Coronary artery (tissue), 2 donors: ENCODE results near the gene PBX2.
"Not testable (repeated sequence)": the region's sequence is repeated elsewhere in the genome, so short reads cannot be mapped to it uniquely, and the experiment has no call there.

Experiments
- DNase-seq: peaks from one replicate; pipeline ENCODE4 v3.0.0-alpha.2; 2017; ENCODE audit warnings: low spot score
- H3K27ac ChIP-seq, 2 donors: fragments of 200-600 bp; sonication (generic); one replicate each; pipeline ENCODE4 v1.5.1; 2016 to 2019
- H3K4me3 ChIP-seq: fragments of 200-600 bp; sonication (generic); 2 replicates; pipeline ENCODE4 v1.5.1; 2016; ENCODE audit warnings: mild to moderate bottlenecking, moderate library complexity
- TF ChIP-seq, protein P1 (sequence below): fragments of 200-600 bp; sonication (generic); IDR thresholded peaks from one replicate; pipeline ENCODE4 v1.5.1; 2019; ENCODE audit warnings: antibody characterized with exemption

Gene PBX2

DNA sequence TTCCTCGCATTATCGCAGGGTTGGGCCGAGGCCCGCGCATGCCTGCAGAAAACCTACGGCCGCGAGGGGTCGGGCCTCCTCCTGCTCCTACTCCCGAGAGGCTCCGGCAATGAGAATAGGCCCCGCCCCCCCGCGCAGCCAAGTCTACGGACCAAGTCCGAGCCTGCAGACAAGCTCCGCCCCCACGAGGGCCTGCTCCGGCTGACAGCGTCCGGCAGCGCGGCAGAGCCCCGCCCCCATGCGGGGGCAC lies 5.6 kb upstream of the PBX2 start:
- peak overlapping the region; percentile 98 to 99 for H3K27ac ChIP-seq
- peak overlapping the region; percentile 75 for H3K4me3 ChIP-seq

DNA sequence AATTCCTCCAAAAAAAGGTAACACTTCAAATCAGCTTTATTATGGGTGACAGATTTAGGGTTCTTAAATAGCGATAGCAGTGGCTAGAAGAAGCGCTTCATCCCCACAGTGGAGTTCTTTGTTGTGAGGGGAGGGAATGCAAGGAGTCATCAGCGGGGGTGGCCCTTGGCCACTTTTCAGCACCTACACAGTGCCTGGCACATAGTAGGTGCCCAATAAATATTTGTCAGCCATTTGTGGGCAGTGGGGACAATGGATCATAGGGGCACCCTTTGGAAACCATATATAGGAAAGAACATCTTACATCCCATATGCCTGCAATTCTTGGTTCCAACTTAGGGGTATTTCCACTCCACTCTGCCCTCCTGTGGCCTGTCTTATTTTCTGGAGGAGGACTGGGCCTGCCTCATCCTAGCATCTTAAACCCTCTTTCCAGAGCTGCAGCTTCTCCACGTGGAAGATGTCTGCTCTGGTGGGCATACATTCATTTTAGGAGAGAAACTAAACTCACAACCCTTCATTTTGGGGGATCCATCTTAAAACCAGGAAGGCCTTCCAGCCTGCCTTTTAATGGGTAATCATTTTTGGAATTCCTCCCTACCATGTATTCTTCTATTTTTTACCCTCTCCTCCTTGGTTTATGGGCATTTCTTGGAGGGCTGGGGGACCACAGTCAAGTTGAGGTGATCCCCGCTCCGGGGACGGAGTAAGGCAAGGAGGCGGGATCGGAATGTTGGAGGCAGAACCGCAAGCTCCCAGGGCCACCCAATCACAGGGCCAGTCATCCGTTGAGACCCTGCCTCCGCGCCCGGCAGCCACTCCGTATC lies 5.0 kb upstream of the PBX2 start:
- Histone ChIP-seq H3K27ac (peak overlapping the region; percentile 91 to 93), H3K4me3 (peak overlapping the region; percentile 62)
- TF ChIP-seq, protein P1, sequence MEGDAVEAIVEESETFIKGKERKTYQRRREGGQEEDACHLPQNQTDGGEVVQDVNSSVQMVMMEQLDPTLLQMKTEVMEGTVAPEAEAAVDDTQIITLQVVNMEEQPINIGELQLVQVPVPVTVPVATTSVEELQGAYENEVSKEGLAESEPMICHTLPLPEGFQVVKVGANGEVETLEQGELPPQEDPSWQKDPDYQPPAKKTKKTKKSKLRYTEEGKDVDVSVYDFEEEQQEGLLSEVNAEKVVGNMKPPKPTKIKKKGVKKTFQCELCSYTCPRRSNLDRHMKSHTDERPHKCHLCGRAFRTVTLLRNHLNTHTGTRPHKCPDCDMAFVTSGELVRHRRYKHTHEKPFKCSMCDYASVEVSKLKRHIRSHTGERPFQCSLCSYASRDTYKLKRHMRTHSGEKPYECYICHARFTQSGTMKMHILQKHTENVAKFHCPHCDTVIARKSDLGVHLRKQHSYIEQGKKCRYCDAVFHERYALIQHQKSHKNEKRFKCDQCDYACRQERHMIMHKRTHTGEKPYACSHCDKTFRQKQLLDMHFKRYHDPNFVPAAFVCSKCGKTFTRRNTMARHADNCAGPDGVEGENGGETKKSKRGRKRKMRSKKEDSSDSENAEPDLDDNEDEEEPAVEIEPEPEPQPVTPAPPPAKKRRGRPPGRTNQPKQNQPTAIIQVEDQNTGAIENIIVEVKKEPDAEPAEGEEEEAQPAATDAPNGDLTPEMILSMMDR, result peak; percentile 15
- DNase-seq, result peak; percentile 77

More for the DNA sequence above, 5.6 kb upstream of the PBX2 start:
- TF ChIP-seq, protein P1, result no peak
- peak; percentile 100 for DNase-seq

DNA sequence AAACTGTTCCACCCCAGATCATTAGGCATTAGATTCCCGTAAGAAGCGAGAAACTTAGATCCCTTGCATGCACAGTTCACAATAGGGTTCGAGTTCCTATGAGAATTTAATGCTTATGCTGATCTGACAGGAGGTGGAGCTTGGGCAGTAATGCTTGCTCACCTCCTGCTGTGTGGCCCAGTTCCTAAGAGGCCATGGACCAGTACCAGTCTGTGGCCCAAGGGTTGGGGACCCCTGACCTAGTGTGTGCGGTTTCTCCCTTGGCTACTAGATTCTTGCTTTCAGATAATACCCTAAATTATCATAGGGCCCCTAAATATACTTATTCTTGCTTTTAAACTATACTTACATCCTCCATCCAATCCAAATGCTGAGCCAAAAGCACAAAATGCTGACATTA lies 4.4 kb upstream of the PBX2 start:
- no peak overlapping the region for H3K4me3 ChIP-seq
- H3K27ac ChIP-seq, result peak overlapping the region; percentile 91 to 93
- no peak for DNase-seq
- TF ChIP-seq, protein P1, result no peak

DNA sequence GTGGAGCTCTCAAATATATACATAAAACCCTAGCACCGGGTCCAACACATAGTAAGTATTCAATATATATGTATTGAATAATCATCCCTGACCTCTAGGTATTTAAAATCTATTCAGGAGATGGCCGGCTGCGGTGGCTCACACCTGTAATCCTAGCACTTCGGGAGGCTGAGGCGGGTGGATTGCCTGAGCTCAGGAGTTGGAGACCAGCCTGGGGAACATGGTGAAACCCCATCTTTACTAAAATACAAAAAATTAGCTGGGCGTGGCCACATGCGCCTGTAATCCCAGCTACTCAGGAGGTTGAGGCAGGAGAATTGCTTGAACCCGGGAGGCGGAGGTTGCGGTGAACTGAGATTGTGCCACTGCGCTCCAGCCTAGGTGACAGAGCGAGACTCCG lies 3.1 kb upstream of the PBX2 start:
- DNase-seq, result not testable (repeated sequence)
- peak overlapping the region in 1 of 2 donors; percentile 98 for H3K27ac ChIP-seq
- H3K4me3 ChIP-seq, result peak overlapping the region; percentile 93

DNA sequence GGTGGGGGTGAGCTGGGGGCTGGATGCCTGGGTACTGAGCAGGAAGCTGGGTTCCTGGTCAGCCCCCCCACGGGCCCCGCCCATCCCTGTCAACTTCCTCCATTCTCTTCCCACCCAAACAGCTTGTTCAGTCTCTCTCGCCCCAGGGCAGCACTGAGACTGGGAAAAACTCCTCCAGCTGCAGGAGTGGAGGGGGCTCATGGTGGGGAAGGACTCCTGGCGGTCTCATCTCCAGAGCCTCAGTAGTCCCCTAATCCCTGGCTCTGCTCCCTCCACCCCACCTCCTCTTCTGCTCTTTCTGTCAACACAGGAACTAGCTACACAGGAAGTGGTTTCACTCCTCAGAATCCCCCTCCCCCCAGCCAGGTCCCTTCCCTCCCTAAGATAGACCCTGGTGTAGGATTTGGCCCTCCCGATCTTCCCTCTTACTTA lies 2.6 kb upstream of the PBX2 start, which contains the start of gene GPSM3:
Gene GPSM3, minus strand, starts transcription at position 36 of the 432 bp plus-strand sequence. CDS start 130 bp downstream, outside the sequence.
- H3K4me3 ChIP-seq, result peak within 1 kb of the TSS; percentile 93
- TF ChIP-seq, protein P1, result no peak
- DNase-seq, result peak; percentile 79
- H3K27ac ChIP-seq, result peak within 1 kb of the TSS; percentile 35 to 98

DNA sequence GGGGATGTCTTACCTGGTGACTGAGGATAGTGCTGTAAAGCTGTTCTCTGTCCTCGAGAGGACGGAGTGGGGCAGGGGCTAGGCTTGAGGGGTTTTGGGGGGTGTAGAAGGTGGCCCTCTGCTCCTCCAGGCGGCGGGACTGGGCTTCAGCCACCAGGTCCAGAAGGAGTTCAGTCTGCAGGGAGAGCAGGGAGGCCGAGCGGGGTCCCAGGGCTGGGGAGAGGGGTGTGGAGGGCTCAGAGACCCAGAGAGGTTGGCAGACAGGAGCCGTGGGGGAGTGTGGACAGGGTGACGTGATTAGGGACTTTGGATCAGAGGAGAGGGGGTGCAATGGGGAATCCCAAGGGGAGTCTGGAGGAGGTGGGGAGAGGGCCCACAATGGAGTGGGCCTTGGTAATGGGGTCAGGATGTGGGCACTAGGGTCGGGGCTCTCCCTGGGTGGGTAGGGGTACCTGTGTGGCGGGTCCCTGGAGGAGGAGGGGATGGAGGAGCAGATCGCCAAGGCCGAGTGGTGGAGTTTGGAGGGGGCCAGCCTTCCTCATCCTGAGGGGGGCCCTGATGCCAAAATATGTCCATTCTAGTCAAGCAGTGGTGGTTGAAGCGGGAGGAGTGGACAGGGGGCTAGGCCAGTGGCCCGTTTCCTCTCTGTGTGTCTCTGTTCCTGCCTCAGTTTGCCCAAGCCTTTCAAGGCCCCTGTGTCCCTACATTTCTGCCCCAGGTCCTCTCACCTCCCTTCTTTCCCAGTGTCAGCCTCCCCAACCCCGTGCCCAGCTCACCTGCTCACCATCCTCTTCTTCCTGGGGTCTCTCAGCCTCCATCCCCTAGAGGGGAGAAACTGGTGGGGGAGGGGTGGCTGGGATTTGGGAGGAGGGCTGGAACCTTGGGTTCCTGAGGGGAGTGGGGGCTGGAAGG lies 1.9 kb upstream of the PBX2 start:
- DNase-seq, result peak; percentile 78
- Histone ChIP-seq H3K27ac (peak overlapping the region; percentile 35 to 98), H3K4me3 (peak overlapping the region; percentile 93)
- TF ChIP-seq, protein P1, result no peak

DNA sequence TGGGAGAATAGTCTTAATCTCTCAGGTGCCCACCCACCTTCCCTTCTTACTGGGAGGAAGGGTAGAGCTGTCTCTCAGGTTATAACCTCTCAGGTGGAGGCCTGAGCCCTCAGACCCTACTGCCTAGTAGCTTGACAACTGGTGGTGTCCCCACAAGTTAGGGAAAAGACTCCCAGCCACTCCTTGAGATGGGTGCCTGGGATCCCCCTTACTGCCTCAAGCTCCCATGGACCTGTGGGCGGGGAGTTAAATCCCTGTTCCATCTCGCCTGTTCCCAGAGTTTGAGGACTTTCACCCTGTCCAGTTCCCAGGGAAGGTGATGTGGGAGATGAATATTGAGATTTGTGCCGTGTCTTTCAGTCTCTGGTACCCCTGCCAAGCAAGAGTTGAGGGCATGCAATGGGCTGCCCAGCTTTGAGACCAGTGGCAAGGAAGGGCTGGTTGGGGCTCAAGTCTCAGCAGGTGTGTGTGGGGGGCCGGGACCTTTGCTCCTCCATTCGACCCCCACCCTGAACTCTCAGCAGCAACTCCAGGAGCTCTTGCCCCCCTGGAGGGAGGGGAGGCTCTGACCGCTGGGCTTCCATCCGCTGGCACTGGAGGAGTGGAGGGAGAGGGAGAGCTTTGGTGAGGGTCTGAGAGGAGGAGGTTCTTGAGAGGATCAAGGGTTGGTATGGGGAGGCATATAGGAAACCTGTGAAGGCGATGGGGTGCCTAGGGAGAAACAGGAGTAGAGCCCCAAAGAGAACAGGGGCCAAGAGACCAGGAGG lies 1.1 kb upstream of the PBX2 start:
- H3K4me3 ChIP-seq, result peak overlapping the region; percentile 93
- TF ChIP-seq, protein P1, result no peak
- peak overlapping the region; percentile 98 for H3K27ac ChIP-seq
- peak; percentile 75 for DNase-seq
